ENCODE data around the gene TACC2.

The TACC2 gene

GRCh38 chr10:122302315-122302714 lies 313.4 kb downstream of the TACC2 start:
- no peak for DNase-seq

GRCh38 chr10:122303271-122304053 lies 314.5 kb downstream of the TACC2 start:
- no peak for DNase-seq

All from right hindlimb (tissue), 1 donor.